K562 (cell line): ENCODE data around the gene PIANP. TPM values are rescaled to one million over a fixed set of nuclear protein-coding genes. Genes with fewer than 3 reads are reported as not detected.

Source experiments
- ATF7 ChIP-seq: fragments of 450-650 bp; IDR thresholded peaks from 2 replicates; pipeline ENCODE4 v1.7.1; 2014; ENCODE audit warnings: mild to moderate bottlenecking, moderate library complexity
- BCL6 ChIP-seq: fragments of 250-450 bp; sonication (Bioruptor Pico); IDR thresholded peaks from 2 replicates; pipeline ENCODE4 v1.4.0; 2020
- CXXC5 ChIP-seq: fragments of 250-450 bp; sonication (Bioruptor Pico); IDR thresholded peaks from 2 replicates; pipeline ENCODE4 v1.8.0; 2022; ENCODE audit warnings: inconsistent platforms, mild to moderate bottlenecking, moderate library complexity
- EHMT2 ChIP-seq: fragments of 450-650 bp; IDR thresholded peaks from 2 replicates; pipeline ENCODE4 v1.6.1; 2018; ENCODE audit warnings: antibody characterized with exemption
- GATAD2A ChIP-seq: fragments of 450-650 bp; IDR thresholded peaks from 2 replicates; pipeline ENCODE4 v1.6.1; 2017
- ILF3 ChIP-seq: fragments of 450-650 bp; IDR thresholded peaks from 2 replicates; pipeline ENCODE4 v1.6.1; 2018; ENCODE audit warnings: antibody characterized with exemption, mild to moderate bottlenecking, moderate library complexity, borderline replicate concordance
- NFYB ChIP-seq: IDR thresholded peaks from 2 replicates; pipeline ENCODE4 v1.6.1; 2011; ENCODE audit warnings: mild to moderate bottlenecking, moderate library complexity; ENCODE audit not compliant: insufficient read length; ENCODE audit errors: extremely low read depth
- POLR2AphosphoS2 ChIP-seq: IDR thresholded peaks from 2 replicates; pipeline ENCODE4 v1.6.1; 2012; ENCODE audit warnings: low read length, improper control_type of control experiment
- SRF ChIP-seq, 2 experiments: fragments of 250-450, 450-650 bp in 1 of 2; sonication (Bioruptor Pico) in 1 of 2; sonication (generic) in 1 of 2; formaldehyde crosslinking; IDR thresholded peaks; 2 replicates each; pipeline versions ENCODE4 v1.5.0 to v1.5.1; 2020 to 2022; ENCODE audit warnings: mild to moderate bottlenecking in 1 of 2, missing genetic modification reagents in 1 of 2
- SRSF1 ChIP-seq: fragments of 200-400 bp; formaldehyde crosslinking; IDR thresholded peaks from 2 replicates; pipeline ENCODE4 v1.6.1; 2017; ENCODE audit warnings: mild to moderate bottlenecking, low read depth, low read length, moderate library complexity
- TAF9B ChIP-seq: fragments of 450-650 bp; IDR thresholded peaks from 2 replicates; pipeline ENCODE4 v1.6.1; 2018; ENCODE audit warnings: mild to moderate bottlenecking; ENCODE audit not compliant: partially characterized antibody
- polyA plus RNA-seq, 8 experiments: library from polyadenylated mRNA; depleted of rRNA in 4 of 8; stranded (reverse) in 5 of 8; unstranded in 3 of 8; fragments of >200 nt; fragmentation: Nextera tagmentation in 2 of 8; fragmentation: Illumina TruSeq in 1 of 8; extraction: Ambion mirVana in 2 of 8; extraction: Trizol in 1 of 8; gene quantifications; 2 replicates each; pipeline versions ENCODE4 v1.2.1 to v1.2.3, GENCODE V29; 2011 to 2014; ENCODE audit warnings: inconsistent platforms in 1 of 8, missing spikeins in 1 of 8
- total RNA-seq, 7 experiments: library from RNA; depleted of rRNA in 6 of 7; stranded (reverse); fragments of >200 nt in 6 of 7; fragmentation: Illumina TruSeq in 2 of 7; extraction: Trizol in 2 of 7; gene quantifications; 2 replicates each; pipeline versions ENCODE4 v1.2.1 to v1.2.3, GENCODE V29; 2011 to 2021; ENCODE audit warnings: low replicate concordance in 1 of 7
- TF ChIP-seq, protein P1 (sequence below), 2 experiments: fragments of 450-650 bp; IDR thresholded peaks; 2 replicates each; pipeline ENCODE4 v1.6.1; 2018; ENCODE audit warnings: mild to moderate bottlenecking in 2 of 2, low read depth in 1 of 2; ENCODE audit not compliant: partially characterized antibody in 2 of 2
- TF ChIP-seq, protein P2 (sequence below): IDR thresholded peaks from 2 replicates; pipeline ENCODE4 v1.6.1; 2011; ENCODE audit not compliant: insufficient read length; ENCODE audit errors: extremely low read depth
- TF ChIP-seq, protein P3 (sequence below): fragments of 250-450 bp; sonication (Bioruptor Pico); IDR thresholded peaks from 2 replicates; pipeline ENCODE4 v1.4.0; 2020; ENCODE audit warnings: mild to moderate bottlenecking, moderate library complexity
- TF ChIP-seq, protein P4 (sequence below): fragments of 250-450 bp; sonication (Bioruptor Pico); IDR thresholded peaks from 2 replicates; pipeline ENCODE4 v1.4.0; 2020
- TF ChIP-seq, protein P5 (sequence below): fragments of 450-650 bp; IDR thresholded peaks from 2 replicates; pipeline ENCODE4 v1.6.1; 2017; ENCODE audit warnings: mild to moderate bottlenecking, moderate library complexity
- TF ChIP-seq, protein P6 (sequence below): conservative IDR thresholded peaks from 2 replicates; pipeline ENCODE4 v1.6.1; 2011; ENCODE audit warnings: low read depth, mild to moderate bottlenecking, low read length; ENCODE audit not compliant: control insufficient read depth

The PIANP gene
- total and polyA plus RNA-seq, 9 of the 15 experiments (the other 6 are each of a cell fraction or from before 2014, with no cell fraction given), result 0.07 TPM; not detected in 8

DNA sequence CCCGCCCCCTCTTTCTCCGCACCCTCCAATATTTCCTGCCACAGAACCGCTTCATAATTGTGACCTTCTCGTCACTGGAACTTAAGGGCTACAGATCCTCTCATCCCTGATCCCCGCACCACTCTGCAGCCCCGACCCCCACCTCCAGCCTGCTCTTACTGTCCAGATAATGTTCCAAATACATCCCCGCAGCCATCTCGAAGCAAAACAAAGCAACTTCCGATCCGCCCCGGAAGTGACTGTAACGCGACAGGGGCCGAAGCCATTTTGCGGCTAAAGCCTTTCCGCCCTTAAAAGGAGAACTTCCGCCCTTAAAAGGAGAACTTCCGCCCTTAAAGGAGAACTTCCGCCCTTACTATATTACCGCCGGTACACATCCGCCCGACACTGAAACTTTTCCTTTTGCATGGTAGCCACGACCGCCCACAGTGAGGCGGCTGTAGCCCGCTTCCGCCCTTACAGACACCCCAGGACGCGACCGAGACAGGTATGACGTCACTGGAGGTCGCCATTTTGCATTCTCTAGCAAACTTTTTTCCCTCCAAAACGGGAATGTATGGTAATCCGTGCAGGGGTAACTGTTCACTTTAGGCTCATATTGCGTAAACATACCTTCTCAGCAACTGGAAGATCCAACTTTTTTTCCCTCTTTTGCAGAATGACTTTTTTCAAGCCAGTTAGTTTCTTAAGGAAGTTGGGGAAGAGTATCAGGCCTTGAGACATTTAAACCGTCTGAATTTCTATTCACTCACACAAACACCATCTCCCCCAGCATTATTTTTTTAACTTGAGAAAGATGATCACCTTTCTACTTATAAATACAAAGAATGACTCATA, 37.5 kb downstream of the PIANP start, which contains the start of gene ING4 (continued):
- TF ChIP-seq, protein P1, sequence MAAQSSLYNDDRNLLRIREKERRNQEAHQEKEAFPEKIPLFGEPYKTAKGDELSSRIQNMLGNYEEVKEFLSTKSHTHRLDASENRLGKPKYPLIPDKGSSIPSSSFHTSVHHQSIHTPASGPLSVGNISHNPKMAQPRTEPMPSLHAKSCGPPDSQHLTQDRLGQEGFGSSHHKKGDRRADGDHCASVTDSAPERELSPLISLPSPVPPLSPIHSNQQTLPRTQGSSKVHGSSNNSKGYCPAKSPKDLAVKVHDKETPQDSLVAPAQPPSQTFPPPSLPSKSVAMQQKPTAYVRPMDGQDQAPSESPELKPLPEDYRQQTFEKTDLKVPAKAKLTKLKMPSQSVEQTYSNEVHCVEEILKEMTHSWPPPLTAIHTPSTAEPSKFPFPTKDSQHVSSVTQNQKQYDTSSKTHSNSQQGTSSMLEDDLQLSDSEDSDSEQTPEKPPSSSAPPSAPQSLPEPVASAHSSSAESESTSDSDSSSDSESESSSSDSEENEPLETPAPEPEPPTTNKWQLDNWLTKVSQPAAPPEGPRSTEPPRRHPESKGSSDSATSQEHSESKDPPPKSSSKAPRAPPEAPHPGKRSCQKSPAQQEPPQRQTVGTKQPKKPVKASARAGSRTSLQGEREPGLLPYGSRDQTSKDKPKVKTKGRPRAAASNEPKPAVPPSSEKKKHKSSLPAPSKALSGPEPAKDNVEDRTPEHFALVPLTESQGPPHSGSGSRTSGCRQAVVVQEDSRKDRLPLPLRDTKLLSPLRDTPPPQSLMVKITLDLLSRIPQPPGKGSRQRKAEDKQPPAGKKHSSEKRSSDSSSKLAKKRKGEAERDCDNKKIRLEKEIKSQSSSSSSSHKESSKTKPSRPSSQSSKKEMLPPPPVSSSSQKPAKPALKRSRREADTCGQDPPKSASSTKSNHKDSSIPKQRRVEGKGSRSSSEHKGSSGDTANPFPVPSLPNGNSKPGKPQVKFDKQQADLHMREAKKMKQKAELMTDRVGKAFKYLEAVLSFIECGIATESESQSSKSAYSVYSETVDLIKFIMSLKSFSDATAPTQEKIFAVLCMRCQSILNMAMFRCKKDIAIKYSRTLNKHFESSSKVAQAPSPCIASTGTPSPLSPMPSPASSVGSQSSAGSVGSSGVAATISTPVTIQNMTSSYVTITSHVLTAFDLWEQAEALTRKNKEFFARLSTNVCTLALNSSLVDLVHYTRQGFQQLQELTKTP (IDR thresholded peaks at IDR 0.05; ENCODE audit: low read depth in 1 of 2, partially characterized antibody in 2 of 2), result peak in 1 of 2 experiments; percentile 39
- TF ChIP-seq ATF7 (peak; percentile 99), SRSF1 (no peak), NFYB (no peak), GATAD2A (no peak), CXXC5 (CRISPR knock-in tag) (peak; percentile 95), BCL6 (no peak), ILF3 (no peak), TAF9B (peak; percentile 43), POLR2AphosphoS2 (no peak), EHMT2 (no peak; the same call in 1 of the 2 replicates), SRF (CRISPR knock-in tag; IDR thresholded peaks at IDR 0.05) (peak; percentile 68 to 97; a peak in 3 of 4 replicates)
- TF ChIP-seq, protein P2, sequence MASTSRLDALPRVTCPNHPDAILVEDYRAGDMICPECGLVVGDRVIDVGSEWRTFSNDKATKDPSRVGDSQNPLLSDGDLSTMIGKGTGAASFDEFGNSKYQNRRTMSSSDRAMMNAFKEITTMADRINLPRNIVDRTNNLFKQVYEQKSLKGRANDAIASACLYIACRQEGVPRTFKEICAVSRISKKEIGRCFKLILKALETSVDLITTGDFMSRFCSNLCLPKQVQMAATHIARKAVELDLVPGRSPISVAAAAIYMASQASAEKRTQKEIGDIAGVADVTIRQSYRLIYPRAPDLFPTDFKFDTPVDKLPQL, result no peak
- TF ChIP-seq, protein P3, sequence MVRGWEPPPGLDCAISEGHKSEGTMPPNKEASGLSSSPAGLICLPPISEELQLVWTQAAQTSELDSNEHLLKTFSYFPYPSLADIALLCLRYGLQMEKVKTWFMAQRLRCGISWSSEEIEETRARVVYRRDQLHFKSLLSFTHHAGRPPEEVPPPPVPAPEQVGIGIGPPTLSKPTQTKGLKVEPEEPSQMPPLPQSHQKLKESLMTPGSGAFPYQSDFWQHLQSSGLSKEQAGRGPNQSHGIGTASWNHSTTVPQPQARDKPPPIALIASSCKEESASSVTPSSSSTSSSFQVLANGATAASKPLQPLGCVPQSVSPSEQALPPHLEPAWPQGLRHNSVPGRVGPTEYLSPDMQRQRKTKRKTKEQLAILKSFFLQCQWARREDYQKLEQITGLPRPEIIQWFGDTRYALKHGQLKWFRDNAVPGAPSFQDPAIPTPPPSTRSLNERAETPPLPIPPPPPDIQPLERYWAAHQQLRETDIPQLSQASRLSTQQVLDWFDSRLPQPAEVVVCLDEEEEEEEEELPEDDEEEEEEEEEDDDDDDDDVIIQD (CRISPR knock-in tag), result no peak
- TF ChIP-seq, protein P4, sequence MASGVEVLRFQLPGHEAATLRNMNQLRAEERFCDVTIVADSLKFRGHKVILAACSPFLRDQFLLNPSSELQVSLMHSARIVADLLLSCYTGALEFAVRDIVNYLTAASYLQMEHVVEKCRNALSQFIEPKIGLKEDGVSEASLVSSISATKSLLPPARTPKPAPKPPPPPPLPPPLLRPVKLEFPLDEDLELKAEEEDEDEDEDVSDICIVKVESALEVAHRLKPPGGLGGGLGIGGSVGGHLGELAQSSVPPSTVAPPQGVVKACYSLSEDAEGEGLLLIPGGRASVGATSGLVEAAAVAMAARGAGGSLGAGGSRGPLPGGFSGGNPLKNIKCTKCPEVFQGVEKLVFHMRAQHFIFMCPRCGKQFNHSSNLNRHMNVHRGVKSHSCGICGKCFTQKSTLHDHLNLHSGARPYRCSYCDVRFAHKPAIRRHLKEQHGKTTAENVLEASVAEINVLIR, result peak; percentile 98
- TF ChIP-seq, protein P5, sequence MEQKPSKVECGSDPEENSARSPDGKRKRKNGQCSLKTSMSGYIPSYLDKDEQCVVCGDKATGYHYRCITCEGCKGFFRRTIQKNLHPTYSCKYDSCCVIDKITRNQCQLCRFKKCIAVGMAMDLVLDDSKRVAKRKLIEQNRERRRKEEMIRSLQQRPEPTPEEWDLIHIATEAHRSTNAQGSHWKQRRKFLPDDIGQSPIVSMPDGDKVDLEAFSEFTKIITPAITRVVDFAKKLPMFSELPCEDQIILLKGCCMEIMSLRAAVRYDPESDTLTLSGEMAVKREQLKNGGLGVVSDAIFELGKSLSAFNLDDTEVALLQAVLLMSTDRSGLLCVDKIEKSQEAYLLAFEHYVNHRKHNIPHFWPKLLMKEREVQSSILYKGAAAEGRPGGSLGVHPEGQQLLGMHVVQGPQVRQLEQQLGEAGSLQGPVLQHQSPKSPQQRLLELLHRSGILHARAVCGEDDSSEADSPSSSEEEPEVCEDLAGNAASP, result no peak
- TF ChIP-seq, protein P6, sequence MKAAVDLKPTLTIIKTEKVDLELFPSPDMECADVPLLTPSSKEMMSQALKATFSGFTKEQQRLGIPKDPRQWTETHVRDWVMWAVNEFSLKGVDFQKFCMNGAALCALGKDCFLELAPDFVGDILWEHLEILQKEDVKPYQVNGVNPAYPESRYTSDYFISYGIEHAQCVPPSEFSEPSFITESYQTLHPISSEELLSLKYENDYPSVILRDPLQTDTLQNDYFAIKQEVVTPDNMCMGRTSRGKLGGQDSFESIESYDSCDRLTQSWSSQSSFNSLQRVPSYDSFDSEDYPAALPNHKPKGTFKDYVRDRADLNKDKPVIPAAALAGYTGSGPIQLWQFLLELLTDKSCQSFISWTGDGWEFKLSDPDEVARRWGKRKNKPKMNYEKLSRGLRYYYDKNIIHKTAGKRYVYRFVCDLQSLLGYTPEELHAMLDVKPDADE, result peak; percentile 86
